CD4-positive, alpha-beta memory T cell (primary cell): ENCODE results near the gene COA1. TPM values are rescaled to one million over a fixed set of nuclear protein-coding genes. Genes with fewer than 3 reads are reported as not detected.
"Not testable (repeated sequence)": the region's sequence is repeated elsewhere in the genome, so short reads cannot be mapped to it uniquely, and the experiment has no call there.

Experiments
- CTCF ChIA-PET: fragments of 350-600 bp; sonication (Branson Sonifier 250); formaldehyde crosslinking; loops from one replicate; lab custom pipeline; 2021; ENCODE audit warnings: inconsistent platforms; ENCODE audit not compliant: partially characterized antibody; lab: Charles Lee
- POLR2A ChIA-PET: fragments of 350-600 bp; sonication (Branson Sonifier 250); formaldehyde crosslinking; loops from one replicate; lab custom pipeline; 2021; ENCODE audit not compliant: partially characterized antibody; lab: Charles Lee
- DNase-seq, 5 donors: peaks; one replicate each; pipeline versions ENCODE4 v3.0.0 to v3.0.0-alpha.2; 2020 to 2022; ENCODE audit warnings: mixed read lengths in 1 of 5
- H3K27ac ChIP-seq: one replicate; pipeline ENCODE4 v1.7.0; 2013; ENCODE audit warnings: low read depth, low read length
- H3K27me3 ChIP-seq: 2 replicates; pipeline ENCODE4 v1.7.0; 2013; ENCODE audit warnings: mild to moderate bottlenecking, low read length, moderate library complexity; ENCODE audit not compliant: insufficient read depth
- H3K36me3 ChIP-seq: 2 replicates; pipeline ENCODE4 v1.7.0; 2013; ENCODE audit warnings: mild to moderate bottlenecking, low read length, moderate library complexity; ENCODE audit not compliant: insufficient read depth
- H3K4me1 ChIP-seq: 2 replicates; pipeline ENCODE4 v1.7.0; 2013; ENCODE audit warnings: mild to moderate bottlenecking, low read length, moderate library complexity; ENCODE audit not compliant: insufficient read depth
- H3K4me3 ChIP-seq, 2 donors: one replicate each; pipeline ENCODE4 v1.7.0; 2013; ENCODE audit warnings: low read length in 2 of 2, mild to moderate bottlenecking in 1 of 2
- H3K9me3 ChIP-seq, 2 donors: one replicate each; pipeline ENCODE4 v1.7.0; 2013; ENCODE audit warnings: low read length in 2 of 2, control low read depth in 1 of 2; ENCODE audit not compliant: control insufficient read depth in 1 of 2
- H3K27ac Mint-ChIP-seq, 7 donors: one replicate each; pipeline ENCODE4 v1.8.0; 2020 to 2021; ENCODE audit warnings: mixed read lengths in 7 of 7, mild to moderate bottlenecking in 6 of 7, inconsistent platforms in 3 of 7, moderate library complexity in 3 of 7
- H3K27me3 Mint-ChIP-seq, 2 donors: one replicate each; pipeline ENCODE4 v1.8.0; 2020 to 2021; ENCODE audit warnings: mixed read lengths in 2 of 2
- H3K36me3 Mint-ChIP-seq, 2 donors: one replicate each; pipeline ENCODE4 v1.8.0; 2020 to 2021; ENCODE audit warnings: mixed read lengths in 2 of 2, inconsistent platforms in 1 of 2, mild to moderate bottlenecking in 1 of 2
- H3K4me1 Mint-ChIP-seq, 4 donors: one replicate each; pipeline ENCODE4 v1.8.0; 2020 to 2021; ENCODE audit warnings: mixed read lengths in 4 of 4, mild to moderate bottlenecking in 1 of 4
- H3K4me3 Mint-ChIP-seq, 8 donors: one replicate each; pipeline ENCODE4 v1.8.0; 2020 to 2021; ENCODE audit warnings: mixed read lengths in 8 of 8, mild to moderate bottlenecking in 7 of 8, moderate library complexity in 6 of 8, inconsistent platforms in 3 of 8
- H3K9me3 Mint-ChIP-seq, 8 donors: one replicate each; pipeline ENCODE4 v1.8.0; 2020 to 2021; ENCODE audit warnings: mixed read lengths in 8 of 8, mild to moderate bottlenecking in 5 of 8, inconsistent platforms in 3 of 8, moderate library complexity in 1 of 8
- intact Hi-C: fragments of 100-400 bp; cut with micrococcal nuclease; formaldehyde crosslinking; loops from one replicate; pipeline ENCODE4 v1.15.1; 2023
- polyA plus RNA-seq, 2 donors: library from polyadenylated mRNA; unstranded; fragments of 300-500 nt; fragmentation: Illumina TruSeq; gene quantifications; one replicate each; pipeline ENCODE4 v1.2.3, GENCODE V29; 2021
- total RNA-seq, 2 experiments: library from RNA; stranded (reverse); gene quantifications; one replicate each; pipeline ENCODE4 v1.2.3, GENCODE V29; 2021

COA1 gene
- total and polyA plus RNA-seq, 4 experiments from 2014 or later, result 43.7 to 56.4 (median 52.6) TPM

GRCh38 chr7:43674559-43675436 lies 54.5 kb downstream of the COA1 start:
- no peak for DNase-seq
- H3K4me1 ChIP-seq, result peaks cover 58% of the 10 kb centered on the region
- intact Hi-C loops, result no loop called here
- ChIA-PET CTCF (interaction anchor here (1.2 to 1.6 kb wide), 3 partner anchors 14 to 92 kb away, joined by 4 to 9 read pairs (median 5); partner anchors contain the start of gene STK17A), POLR2A (interaction anchor here (0.8 to 1.0 kb wide), 2 partner anchors 27 to 92 kb away, joined by 3 read pairs; partner anchors contain the start of gene STK17A)
- H3K9me3 Mint-ChIP-seq, result peaks cover 0 to 8% (median 3%) of the 10 kb centered on the region in 8 donors
- peak overlapping the region in 2 of 7 donors; percentile 7 to 43 for H3K27ac Mint-ChIP-seq
- H3K4me3 Mint-ChIP-seq, result peak overlapping the region in 1 of 8 donors; percentile 29
- H3K36me3 ChIP-seq, result no peaks in the 10 kb centered on the region
- H3K9me3 ChIP-seq, result no peaks in the 10 kb centered on the region
- peaks cover 45 to 86% (median 64%) of the 10 kb centered on the region in 4 donors for H3K4me1 Mint-ChIP-seq
- H3K27me3 ChIP-seq, result no peaks in the 10 kb centered on the region
- no peaks in the 10 kb centered on the region for H3K27me3 Mint-ChIP-seq
- H3K27ac ChIP-seq, result no peak overlapping the region
- H3K36me3 Mint-ChIP-seq, result peaks cover 12 to 17% of the 10 kb centered on the region in 2 donors
- no peak overlapping the region for H3K4me3 ChIP-seq

GRCh38 chr7:43673243-43673976 lies 55.9 kb downstream of the COA1 start:
- H3K4me1 Mint-ChIP-seq, result peaks cover 44 to 86% (median 64%) of the 10 kb centered on the region in 4 donors
- H3K27ac Mint-ChIP-seq, result peak overlapping the region in 3 of 7 donors; percentile 7 to 71 (median 8)

GRCh38 chr7:43671521-43671920 lies 57.8 kb downstream of the COA1 start:
- peaks cover 20 to 22% of the 10 kb centered on the region in 2 donors for H3K36me3 Mint-ChIP-seq
- peaks cover 37 to 83% (median 61%) of the 10 kb centered on the region in 4 donors for H3K4me1 Mint-ChIP-seq
- H3K27ac ChIP-seq, result no peak overlapping the region
- H3K27ac Mint-ChIP-seq, result peak overlapping the region in 2 of 7 donors; percentile 76 to 85
- intact Hi-C loops, result no loop called here
- H3K27me3 ChIP-seq, result no peaks in the 10 kb centered on the region
- no peak for DNase-seq
- H3K4me3 Mint-ChIP-seq, result no peak overlapping the region
- H3K36me3 ChIP-seq, result no peaks in the 10 kb centered on the region
- H3K27me3 Mint-ChIP-seq, result no peaks in the 10 kb centered on the region
- H3K9me3 ChIP-seq, result no peaks in the 10 kb centered on the region
- CTCF ChIA-PET, result interaction anchor here (4.5 kb wide), 1 partner anchor 89 kb away, joined by 26 read pairs; the partner anchor contains the start of gene STK17A
- POLR2A ChIA-PET, result interaction anchor here (4.2 kb wide), 1 partner anchor 88 kb away, joined by 31 read pairs; the partner anchor contains the start of gene STK17A
- no peak overlapping the region for H3K4me3 ChIP-seq
- H3K9me3 Mint-ChIP-seq, result peaks cover 0 to 20% (median 3%) of the 10 kb centered on the region in 8 donors
- H3K4me1 ChIP-seq, result peaks cover 41% of the 10 kb centered on the region

More at GRCh38 chr7:43673243-43673976, 55.9 kb downstream of the COA1 start:
- H3K9me3 Mint-ChIP-seq, H3K4me3 ChIP-seq, H3K27me3 Mint-ChIP-seq, intact Hi-C loops, H3K27me3 ChIP-seq, DNase-seq, H3K27ac ChIP-seq, H3K9me3 ChIP-seq, H3K36me3 ChIP-seq: not testable (repeated sequence)
- H3K36me3 Mint-ChIP-seq, result peaks cover 14 to 17% of the 10 kb centered on the region in 2 donors
- H3K4me1 ChIP-seq, result peaks cover 58% of the 10 kb centered on the region
- peak overlapping the region in 3 of 8 donors; percentile 5 to 41 (median 32) for H3K4me3 Mint-ChIP-seq
- ChIA-PET POLR2A (interaction anchor here (0.8 kb wide), 1 partner anchor 91 kb away, joined by 3 read pairs; the partner anchor contains the start of gene STK17A), CTCF (interaction anchor here (1.2 to 1.6 kb wide), 3 partner anchors 15 to 91 kb away, joined by 4 to 9 read pairs (median 5); partner anchors contain the start of gene STK17A)

GRCh38 chr7:43669286-43670081 lies 59.8 kb downstream of the COA1 start:
- H3K4me1 Mint-ChIP-seq, result peaks cover 43 to 86% (median 68%) of the 10 kb centered on the region in 4 donors
- peaks cover 0 to 20% (median 3%) of the 10 kb centered on the region in 8 donors for H3K9me3 Mint-ChIP-seq
- H3K36me3 Mint-ChIP-seq, result peaks cover 20 to 24% of the 10 kb centered on the region in 2 donors
- Histone ChIP-seq H3K4me1 (peaks cover 60% of the 10 kb centered on the region), H3K27me3 (no peaks in the 10 kb centered on the region), H3K4me3 (peak overlapping the region in 1 of 2 donors; percentile 34), H3K36me3 (no peaks in the 10 kb centered on the region), H3K9me3 (no peaks in the 10 kb centered on the region), H3K27ac (peak overlapping the region; percentile 66)
- peak; percentile 77 to 93 (median 79) for DNase-seq
- intact Hi-C loops, result loop anchor here (1.0 kb wide), 2 partner anchors 9 to 20 kb away; no protein-coding TSS in a partner anchor
- H3K27me3 Mint-ChIP-seq, result no peaks in the 10 kb centered on the region
- H3K27ac Mint-ChIP-seq, result peak overlapping the region; percentile 85 to 98 (median 96)
- POLR2A ChIA-PET, result interaction anchor here (0.9 to 4.2 kb wide), 15 partner anchors 8 to 86 kb away, joined by 3 to 91 read pairs (median 7); partner anchors contain the start of gene STK17A
- CTCF ChIA-PET, result interaction anchor here (0.8 to 4.5 kb wide), 8 partner anchors 8 to 168 kb away, joined by 3 to 26 read pairs (median 6); partner anchors contain the start of gene STK17A
- H3K4me3 Mint-ChIP-seq, result peak overlapping the region; percentile 82 to 92 (median 85)

GRCh38 chr7:43668035-43668434 lies 61.3 kb downstream of the COA1 start:
- intact Hi-C loops, result no loop called here
- no peak for DNase-seq
- Histone ChIP-seq H3K4me1 (peaks cover 59% of the 10 kb centered on the region), H3K27ac (no peak overlapping the region), H3K9me3 (no peaks in the 10 kb centered on the region), H3K27me3 (no peaks in the 10 kb centered on the region), H3K4me3 (no peak overlapping the region), H3K36me3 (no peaks in the 10 kb centered on the region)
- peaks cover 0 to 20% (median 3%) of the 10 kb centered on the region in 8 donors for H3K9me3 Mint-ChIP-seq
- peaks cover 19 to 26% of the 10 kb centered on the region in 2 donors for H3K36me3 Mint-ChIP-seq
- peaks cover 37 to 73% (median 61%) of the 10 kb centered on the region in 4 donors for H3K4me1 Mint-ChIP-seq
- H3K4me3 Mint-ChIP-seq, result no peak overlapping the region
- ChIA-PET POLR2A (interaction anchor here (3.7 to 4.2 kb wide), 2 partner anchors 18 to 85 kb away, joined by 31 to 91 read pairs; partner anchors contain the start of gene STK17A), CTCF (interaction anchor here (4.5 kb wide), 1 partner anchor 86 kb away, joined by 26 read pairs; the partner anchor contains the start of gene STK17A)
- peak overlapping the region in 6 of 7 donors; percentile 31 to 98 (median 78) for H3K27ac Mint-ChIP-seq
- H3K27me3 Mint-ChIP-seq, result no peaks in the 10 kb centered on the region

- intact Hi-C loops, result no loop called here
- peaks cover 33 to 64% (median 56%) of the 10 kb centered on the region in 4 donors for H3K4me1 Mint-ChIP-seq
- H3K4me3 Mint-ChIP-seq, result no peak overlapping the region
- ChIA-PET POLR2A (interaction anchor here (1.1 to 4.2 kb wide), 3 partner anchors 17 to 50 kb away, joined by 3 to 33 read pairs (median 4); no protein-coding TSS in a partner anchor), CTCF (interaction anchor here (1.4 to 4.5 kb wide), 3 partner anchors 17 to 84 kb away, joined by 4 to 26 read pairs (median 17); partner anchors contain the start of gene STK17A)
- Histone ChIP-seq H3K27me3 (no peaks in the 10 kb centered on the region), H3K36me3 (no peaks in the 10 kb centered on the region), H3K27ac (no peak overlapping the region), H3K4me1 (peaks cover 56% of the 10 kb centered on the region), H3K9me3 (no peaks in the 10 kb centered on the region), H3K4me3 (no peak overlapping the region)
- peak overlapping the region in 2 of 7 donors; percentile 14 to 42 for H3K27ac Mint-ChIP-seq
- H3K9me3 Mint-ChIP-seq, result peaks cover 0 to 16% (median 2%) of the 10 kb centered on the region in 8 donors
- H3K36me3 Mint-ChIP-seq, result peaks cover 14 to 22% of the 10 kb centered on the region in 2 donors
- H3K27me3 Mint-ChIP-seq, result no peaks in the 10 kb centered on the region
- DNase-seq, result no peak
Observed at GRCh38 chr7:43666938-43667337, 62.4 kb downstream of the COA1 start.
